ENCODE data around the gene ID3.

Gene ID3

DNA sequence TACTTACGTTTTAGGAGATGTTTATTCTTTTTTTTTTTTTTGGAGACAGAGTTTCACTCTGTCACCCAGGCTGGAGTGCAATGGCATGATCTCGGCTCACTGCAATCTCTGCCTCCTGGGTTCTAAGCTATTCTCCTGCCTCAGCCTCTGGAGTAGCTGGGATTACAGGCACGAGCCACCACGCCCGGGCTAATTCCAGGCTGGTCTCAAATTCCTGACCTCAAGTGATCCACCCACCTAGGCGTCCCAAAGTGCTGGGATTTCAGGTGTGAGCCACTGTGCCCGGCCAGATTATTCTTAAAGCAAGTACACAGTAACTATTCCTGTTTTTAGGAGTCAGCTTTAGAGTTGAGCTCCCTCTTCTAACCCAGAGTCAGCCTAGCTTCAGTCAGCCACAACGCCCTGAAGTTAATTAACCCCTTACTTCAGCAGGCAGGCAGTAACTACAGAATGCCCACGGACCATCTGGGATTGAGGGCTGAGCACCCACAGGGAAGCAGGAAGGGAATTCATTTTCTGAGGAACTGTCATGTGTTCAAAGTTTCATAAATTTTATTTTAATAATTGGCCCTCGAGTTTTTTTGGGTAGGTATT lies 5.3 kb upstream of the ID3 start:
- no peak for DNase-seq

DNA sequence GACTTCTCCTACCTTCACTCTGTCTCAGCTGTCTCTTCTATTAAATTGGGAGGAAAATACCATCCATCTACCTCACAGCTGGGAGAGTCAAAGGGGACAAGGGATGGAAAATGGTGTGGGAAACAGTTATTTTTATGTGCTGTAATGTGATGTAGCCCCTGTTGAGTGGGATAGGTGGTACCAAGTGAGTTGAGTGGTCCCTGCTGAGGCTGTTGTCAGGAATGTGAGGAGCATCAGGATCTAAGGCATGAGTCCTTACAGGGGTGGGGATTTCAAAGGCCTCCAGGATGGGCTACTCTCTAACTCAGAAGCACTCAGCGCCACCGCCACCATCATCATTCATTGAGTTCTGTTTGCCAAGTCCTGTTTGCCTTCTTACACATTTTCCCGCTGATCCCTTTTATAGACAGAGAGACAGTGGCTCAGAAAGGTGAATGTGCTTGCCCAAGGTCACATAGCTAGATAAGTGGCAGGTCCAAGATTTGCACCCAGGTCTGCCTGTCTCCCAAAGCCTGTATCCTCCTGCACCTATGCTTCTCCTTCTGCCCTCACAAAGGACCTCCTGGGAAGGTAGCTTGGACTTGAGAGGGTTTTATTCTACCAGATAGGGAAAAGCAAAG lies 4.6 kb upstream of the ID3 start:
- DNase-seq = no peak

DNA sequence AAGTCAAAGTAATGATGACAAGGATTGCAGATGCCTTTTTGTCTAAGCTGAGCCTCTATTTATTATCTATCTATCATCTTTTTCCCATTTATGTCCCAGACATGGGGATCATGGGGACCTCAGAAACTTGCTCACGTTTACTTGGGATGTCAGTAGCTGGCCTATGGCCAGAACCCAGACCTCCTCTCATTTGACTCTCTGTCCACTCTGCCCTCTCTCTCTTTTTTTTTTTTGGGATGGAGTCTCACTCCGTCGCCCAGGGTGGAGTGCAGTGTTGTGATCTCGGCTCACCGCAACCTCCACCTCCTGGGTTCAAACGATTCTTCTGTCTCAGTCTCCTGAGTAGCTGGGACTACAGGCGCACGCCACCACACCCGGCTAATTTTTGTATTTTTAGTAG lies 3.7 kb upstream of the ID3 start:
- DNase-seq = no peak

DNA sequence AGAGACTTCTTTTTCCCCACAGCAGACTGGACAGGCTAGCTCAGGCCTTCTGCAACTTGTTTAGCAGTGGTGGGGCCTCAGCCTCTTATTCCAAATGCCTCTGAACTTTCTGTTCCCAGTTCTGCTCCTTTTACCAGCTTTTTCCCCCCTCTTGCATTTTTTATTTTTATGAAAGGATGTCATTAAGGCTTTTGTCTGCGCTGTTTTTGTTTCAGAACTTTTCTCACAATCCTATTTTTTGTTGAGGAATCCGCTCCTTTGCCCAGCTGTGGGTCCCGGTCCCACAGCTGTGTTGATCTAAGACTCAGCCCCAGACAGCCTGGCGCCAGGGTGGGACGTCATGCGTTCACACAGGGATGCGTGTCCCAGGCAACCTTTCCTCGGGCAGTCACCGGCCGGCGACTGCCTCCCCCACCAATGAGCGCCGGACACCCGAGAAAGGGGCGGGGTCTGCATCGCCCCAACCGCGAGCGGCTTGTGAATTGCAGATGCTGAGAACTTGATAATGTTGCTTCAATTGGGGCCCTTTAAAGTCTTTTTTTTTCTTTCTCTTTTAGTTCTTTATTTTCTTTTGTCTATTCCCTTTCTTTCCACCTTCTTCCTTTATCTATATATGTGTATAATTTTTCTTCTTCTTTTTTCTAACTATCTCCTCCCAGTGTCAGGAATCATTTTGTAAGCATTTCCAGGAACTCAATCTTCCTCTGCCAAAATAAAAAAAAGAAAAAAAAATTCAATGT lies 3.0 kb upstream of the ID3 start:
- peak; percentile 29 to 32 for DNase-seq

DNA sequence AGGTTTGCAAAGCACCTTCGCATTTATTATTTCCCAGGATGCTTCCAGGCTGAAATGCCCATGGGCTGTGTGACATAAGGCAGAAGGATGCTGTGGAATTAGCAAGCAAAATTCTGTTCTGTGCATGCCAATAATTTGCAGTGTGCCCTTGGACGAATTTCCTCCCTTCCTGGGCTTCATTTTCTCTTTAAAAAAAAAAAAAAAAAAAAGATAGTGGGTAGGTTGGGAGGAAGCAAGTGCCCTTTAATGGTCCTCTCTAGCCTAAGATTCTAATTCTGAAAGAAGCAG lies 2.5 kb upstream of the ID3 start:
- DNase-seq = no peak

DNA sequence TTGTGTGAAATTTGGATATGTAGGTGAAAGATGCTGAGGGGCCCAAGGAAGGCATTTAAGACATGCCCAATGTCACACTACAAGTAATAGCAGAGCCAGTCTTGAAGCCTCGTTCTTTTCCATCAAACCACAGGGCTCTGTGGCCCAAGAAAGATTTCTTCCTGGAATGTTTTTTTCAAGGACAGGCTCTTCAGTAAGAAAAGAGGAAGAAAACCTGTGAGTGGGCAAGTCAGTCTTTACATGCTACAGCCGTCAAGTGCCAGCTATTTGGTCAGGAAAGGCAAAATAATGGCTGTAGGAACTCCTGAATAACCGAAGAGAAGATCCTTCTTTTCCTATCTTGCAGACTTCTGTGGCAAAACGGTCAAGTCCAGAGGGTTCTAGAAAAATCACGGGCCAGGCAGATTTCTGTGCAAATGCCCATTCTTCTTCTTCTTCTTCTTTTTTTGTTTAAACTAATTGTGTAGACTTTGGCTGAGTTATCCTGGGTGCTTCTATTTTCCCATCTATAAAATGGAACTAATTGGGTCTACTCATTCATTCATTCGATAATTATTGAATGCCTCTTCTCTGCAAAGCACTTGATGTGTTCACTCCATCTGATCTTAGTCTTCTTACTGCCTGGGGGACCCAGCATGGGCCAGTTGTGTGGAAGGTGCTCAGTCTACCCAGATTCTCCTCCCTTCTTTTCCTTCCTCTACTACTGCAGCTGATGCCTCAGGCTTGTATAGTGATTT lies 1.9 kb upstream of the ID3 start:
- DNase-seq = no peak

DNA sequence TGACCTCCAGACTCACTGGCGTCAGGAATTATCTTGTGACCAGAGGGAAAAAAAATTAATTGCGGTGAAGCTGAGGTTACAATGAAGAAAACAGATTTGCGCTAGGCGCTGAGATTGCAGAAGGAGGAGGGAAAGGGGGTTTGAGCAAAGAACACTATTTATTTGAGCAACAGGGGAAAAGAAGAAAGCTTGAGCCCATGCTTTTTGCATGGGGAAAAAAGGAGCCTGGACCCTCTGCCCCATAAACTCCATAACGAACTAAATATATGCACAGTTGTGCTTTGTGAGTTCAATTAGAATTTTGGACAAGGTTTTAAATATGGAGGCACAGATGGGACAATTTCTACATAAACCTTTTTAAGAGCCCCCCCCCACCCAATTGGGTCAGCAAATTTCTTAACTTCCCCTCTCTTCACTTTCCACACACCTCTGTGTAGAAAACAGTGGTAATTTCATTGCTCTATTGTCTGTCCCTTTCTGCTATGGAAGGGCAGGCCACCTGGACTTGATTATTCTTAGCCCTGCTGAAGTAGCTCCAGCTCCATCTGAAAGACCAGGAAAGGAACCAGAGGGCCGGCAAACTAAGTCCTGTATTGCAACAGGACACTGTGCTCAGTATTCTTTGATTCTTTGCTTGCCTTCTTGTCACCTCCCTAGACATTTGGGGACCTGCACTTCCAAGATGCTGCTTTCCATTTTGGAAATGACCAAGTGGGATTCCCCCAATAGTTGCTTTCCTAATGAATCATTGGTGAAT lies 862 bp upstream of the ID3 start:
- DNase-seq = no peak

DNA sequence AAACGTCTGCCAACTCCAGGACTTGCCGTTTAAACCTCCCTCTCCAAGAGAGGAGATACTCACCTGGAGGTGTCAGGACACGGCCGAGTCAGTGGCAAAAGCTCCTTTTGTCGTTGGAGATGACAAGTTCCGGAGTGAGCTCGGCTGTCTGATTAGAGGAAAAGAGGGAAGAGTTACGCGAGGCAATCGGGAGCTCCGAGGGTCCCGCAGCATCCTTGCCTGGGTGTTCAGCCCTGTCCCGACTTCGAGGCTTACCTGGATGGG lies 497 bp downstream of the ID3 start:
- DNase-seq = peak; percentile 25 to 34

DNA sequence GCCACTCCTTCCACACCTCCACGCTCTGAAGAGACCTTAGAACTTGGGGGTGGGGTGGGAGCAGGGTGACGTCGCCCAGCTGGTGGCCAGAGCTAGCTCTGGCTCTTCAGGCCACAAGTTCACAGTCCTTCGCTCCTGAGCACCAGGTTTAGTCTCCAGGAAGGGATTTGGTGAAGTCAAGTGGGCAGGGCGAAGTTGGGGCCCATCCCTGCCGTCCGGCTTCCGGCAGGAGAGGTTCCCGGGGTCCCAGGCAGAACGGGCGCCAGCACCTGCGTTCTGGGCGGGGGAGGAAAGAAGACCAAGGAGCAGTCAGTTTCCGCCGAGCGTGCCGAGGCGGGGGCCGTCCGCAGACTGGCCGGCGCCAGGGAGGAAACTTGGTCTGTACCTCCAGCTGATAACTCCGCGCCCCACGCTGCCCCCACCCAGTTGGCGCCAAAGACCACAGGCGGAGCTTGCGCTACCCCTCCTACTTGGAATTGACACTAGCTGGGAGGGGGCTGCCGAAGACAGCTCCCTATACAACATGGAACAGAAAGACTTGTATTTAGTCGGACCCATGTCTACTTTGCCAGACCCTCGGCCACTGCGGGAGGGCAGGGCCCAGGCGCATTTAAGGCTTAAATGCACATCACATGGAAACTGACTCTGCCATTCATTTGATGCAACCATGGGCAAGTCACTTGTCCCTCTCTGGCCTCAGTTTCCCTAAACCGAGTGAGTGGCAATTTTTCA lies 995 bp downstream of the ID3 start:
- DNase-seq = peak; percentile 45 to 63

DNA sequence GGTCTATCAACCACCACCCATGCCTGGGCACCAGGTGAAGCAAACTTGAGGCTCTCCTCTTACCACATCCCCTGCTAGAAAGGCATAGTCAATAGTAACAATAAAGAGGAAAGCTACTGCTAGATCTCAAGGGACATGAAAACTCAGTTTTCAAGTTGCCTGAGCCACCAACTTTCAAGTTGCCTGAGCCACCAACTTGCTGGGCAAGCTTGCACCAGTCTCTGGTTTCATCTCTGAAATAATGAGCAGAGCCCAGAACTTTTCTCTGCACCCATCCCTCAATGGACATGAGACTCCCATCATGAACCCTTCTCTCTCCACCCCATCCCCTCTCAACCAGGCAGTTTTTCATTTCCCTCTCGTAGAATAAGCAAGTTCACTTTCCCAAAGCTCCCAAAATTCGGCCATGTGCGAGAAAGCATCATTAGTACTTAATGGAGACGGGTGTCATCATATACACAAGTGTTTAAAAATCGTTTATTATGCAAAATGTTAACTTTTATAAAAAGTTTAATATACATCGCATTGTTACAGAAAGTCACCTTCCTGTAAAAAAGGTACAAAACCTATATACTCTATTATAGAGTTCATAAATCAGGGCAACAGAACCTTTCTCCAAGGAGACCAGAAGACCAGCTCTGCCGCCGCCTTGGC lies 1.7 kb downstream of the ID3 start:
- DNase-seq = peak in 1 of 2 donors; percentile 14

DNA sequence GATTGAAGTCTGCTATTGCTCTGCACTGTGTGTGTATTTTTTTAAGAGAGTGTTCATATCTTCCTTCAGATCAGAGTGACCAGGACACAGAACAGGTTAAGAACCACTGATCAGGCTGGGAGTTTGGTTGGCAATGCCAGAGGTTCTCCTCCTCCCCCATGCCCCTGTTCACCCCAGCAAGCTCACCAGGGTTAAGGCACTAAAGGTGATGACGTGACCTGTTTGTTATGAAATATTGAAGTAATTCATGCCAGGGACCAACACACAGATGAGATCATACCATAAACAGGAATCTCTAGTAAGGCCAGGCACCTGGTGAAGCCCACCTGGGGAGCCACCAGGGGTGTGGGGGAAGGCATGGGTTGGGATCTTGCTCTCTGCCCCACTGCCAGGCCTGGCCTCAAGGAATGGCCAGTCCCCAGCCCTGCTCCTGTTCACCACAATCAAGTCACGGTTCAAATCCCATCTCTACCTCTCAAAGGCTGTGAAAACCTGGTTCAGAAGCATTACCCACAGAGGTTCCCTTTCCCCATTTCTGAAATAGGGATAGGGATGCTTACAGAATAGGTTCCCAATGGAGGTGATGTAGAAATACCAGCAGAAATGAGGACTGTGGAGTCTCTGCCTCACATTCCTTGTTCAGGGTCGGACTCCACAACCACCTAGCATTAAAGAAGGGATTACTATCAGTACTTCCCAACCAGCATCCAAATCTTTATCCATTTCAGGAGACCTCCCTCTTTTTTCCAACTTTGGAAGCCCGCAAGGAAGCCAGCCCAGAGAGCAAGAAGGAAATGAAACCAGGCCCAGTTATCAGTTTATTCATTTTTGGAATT lies 2.4 kb downstream of the ID3 start:
- DNase-seq = no peak

DNA sequence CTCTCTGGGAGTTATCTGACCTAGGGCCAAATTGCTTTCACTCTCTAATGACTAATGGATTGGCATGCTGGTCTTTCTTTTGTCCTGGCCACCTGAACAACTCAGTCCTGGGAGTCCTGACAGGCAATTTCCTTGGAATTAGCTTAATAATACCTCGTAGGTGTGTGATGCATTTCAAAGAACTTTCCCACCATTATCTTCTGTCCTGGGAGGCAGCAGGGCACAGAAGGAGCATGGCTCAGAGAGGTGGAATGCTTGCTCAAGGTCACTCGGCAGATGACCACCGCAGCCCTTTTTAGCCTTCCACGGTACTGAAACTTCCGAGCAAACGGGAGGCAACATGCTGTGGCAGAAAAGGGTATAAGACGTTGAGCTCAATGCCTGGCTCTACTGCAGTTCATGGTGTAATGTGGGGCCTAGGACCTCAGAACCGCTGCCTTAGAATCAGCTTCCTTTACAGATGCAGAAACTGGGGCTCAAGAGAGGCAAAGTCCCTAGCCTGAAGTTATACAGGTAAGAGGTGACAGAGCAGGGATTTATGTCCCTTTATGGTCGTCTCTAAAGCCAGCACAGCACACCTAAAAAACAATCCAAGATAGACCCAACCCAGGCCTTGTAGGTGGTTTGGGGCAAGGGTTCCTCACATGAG lies 3.2 kb downstream of the ID3 start:
- no peak for DNase-seq

DNA sequence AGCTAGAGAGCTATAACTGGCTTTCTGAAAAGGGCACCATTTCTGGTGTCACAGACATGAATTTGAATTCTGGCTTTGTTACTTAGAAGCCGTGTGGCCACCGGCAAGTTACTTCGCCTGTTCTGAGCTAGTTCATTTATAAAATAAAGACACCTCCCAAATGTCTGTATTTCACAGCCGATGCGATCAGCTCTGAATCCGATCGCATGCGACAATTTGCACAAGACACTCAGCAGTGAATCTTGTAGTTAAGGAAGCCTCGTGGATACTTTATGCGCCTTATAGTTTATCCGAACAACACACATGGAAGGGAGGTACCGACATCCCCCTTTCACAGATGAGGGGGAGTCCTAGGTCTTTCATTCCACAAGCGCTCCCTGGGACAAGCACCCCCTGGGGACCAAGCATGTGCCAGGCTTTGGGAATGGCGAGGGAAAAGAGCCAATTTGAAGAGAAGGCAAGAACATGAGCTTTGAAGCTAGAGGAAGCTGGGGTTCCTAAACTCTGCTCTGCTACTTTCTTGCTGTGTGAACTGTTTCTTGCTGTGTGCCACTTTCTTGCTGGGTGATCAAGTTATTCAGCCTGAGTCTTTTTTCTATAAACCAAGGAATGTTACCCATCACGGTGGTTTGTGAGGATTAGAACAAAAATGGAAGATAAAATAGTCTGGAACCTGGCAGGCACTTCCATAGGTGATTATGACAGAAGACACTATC lies 3.9 kb downstream of the ID3 start:
- DNase-seq = no peak

DNA sequence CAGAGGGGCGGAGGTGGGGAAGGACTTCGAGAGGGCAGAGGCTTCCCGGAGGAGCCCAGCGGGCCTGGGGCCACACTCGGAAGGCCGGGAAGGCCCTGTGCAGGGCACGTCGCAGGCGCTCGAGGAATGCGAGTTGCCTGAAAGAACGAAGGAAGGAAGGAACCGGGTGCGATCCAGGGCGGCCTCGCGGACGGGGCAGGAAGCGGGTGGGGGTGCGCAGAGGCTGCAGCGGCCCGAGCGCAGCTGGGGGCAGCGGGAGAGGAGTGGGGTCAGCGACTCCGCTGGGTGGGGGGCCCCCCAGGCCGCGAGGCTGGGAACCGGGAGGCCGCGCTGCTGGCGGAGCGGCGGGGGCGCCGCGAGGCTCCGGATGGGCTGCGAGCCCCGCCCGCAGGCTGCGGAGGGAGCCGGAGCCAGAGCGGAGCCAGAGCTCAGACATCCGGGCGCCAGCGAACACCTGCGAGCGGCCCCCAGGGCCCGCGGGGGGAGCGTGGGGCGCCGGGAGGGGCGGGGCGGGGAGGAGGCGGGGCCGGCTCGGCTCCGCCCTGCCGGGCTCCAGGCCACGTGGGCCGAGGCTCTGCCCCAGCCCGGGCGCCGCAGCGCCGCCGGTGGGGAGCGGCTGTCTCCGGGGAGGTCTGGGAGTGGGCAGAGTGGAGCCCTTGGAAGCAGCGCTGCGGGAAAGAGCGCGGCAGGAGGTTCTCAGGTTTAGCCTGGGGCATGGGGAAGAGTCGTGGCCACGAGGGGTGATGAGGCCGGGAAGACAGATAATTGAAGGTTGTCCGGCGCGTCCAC lies 4.6 kb downstream of the ID3 start:
- peak; percentile 79 to 82 for DNase-seq

DNA sequence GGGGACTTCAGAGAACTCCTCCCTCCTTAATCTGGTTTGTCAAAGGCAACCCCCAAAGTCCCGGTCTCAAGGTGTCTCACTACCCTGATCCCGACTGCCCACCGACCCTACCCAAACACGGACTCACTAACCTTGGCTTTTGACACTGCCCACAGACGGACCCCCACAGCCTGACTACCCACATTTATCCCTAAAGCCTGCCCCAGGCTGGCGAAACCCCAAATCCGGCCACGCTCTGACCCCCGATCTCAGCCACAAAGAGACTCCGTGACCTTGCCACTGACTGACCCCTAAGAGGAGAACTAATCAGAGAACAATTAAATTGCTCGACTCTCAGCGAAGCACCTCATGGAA lies 5.2 kb downstream of the ID3 start:
- DNase-seq = no peak

DNA sequence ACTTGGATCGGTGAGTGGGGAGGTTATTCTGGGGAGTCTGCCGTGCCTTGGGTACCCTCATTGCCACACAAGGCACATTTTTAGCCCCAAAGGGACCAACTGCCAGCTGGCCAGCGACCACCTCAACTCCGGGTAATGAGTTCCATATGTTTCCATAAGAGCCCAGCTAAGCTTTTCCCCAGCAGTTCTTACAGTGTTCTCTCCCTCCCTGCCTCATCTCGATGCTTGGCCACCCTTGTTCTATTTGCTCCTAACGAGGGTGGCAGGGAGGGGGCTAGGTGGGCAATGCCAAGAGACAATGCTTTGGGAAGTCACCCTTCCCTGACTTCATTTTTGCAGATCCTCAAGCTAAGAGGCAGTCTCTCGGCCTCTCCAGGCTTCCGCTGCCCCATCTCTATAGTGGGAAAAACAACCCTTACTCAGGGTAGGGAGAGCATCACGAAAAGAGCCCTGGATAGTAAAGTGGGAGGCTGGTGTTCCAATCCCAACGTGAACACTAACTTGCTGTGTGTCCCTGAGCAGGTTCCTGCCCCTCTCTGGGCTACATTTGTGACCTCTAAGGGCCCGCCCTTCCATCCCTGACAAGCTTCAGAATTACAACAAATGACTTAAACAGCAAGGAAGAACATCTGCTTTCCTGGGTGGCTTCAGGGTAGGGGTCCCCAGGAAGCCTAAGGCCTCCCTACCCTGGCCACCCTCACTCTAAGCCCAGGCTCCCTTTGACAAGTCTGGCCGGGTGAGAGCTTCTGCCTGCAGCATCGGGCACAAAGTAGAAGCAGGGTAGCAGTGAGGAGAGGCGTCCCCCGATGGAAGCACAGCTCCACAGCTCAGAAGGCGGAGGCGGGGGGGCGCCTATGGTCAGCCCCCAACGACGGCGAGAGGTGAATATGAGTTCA lies 5.8 kb downstream of the ID3 start:
- no peak for DNase-seq

DNA sequence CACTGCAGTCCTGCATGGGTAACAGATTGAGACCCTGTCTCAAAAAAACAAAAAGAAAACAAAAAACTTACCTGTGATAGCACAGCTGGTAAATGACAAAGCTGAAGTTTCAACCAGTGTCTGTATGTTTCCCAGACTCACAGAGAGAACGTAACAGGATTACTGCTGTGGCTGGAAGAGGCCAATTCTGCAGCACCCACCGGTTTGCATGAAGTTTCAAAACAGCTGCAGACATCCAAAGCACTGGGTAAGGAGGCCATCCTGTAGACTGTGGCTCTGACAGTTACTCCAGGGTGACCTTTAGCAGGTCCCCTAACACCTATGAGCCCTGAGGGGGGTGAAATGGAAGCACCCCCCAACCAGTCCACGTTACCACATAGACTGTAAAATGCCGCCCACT lies 7.5 kb downstream of the ID3 start:
- DNase-seq = no peak

DNA sequence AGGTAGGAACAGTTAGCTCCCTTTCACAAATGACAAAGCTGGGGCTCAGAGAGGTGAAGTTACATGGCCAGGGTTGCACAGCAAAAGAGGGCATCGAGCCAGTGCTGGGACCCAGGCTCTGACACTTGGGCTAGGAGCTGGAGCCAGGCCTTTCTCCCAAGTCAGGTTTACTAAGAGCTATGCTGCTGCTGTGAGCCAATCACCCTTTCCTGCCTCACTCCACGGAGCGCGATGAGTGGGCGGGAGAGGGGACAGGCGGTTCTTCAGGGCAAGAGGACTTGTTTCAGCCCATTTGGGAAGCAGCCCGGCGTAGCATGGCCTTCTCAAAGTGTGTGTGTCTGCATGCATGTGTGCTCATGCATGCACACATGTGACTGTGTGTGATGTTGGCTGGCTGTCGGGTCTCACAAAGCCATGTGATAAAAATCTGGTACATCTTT lies 10.6 kb downstream of the ID3 start:
- no peak for DNase-seq

Measured in stimulated activated CD4-positive, alpha-beta T cell treated with anti-CD3 and anti-CD28 coated beads, Interleukin-2, amount 100 ng/mL, for 24 hours (primary cell).